ENCODE results near the gene PCBP3.

GRCh38 chr21:45979141-45979631 is 335.7 kb downstream of the PCBP3 start:
- TF ChIP-seq POLR2A (IDR thresholded peaks at IDR 0.05) (no peak), CTCF (IDR thresholded peaks at IDR 0.05) (no peak)
